HepG2 (cell line): ENCODE results near the gene DYNC2LI1. TPM values are rescaled to one million over a fixed set of nuclear protein-coding genes. Genes with fewer than 3 reads are reported as not detected.

ENCODE experiments used
- ATAC-seq: fragments of 200-7000 bp; cut with Tn5 transposase; 3 replicates; pipeline ENCODE4 v1.9.1; 2020; ENCODE audit warnings: mild to moderate bottlenecking, moderate library complexity
- BruUV-seq: library from RNA; stranded (reverse); fragments of 400-500 nt; replicated peaks from 2 replicates; lab custom pipeline; 2021; lab: Mats Ljungman, UMichigan
- CTCF ChIA-PET: fragments of 300-600 bp; formaldehyde crosslinking; extraction: SDS; loops from one replicate; lab custom pipeline; 2021; ENCODE audit warnings: low total read pairs, inconsistent platforms, low intra/inter-chr PET ratio; lab: Yijun Ruan, JAX
- POLR2A ChIA-PET: fragments of 350-600 bp; sonication (Branson Sonifier 250); formaldehyde crosslinking; loops from one replicate; lab custom pipeline; 2020; ENCODE audit warnings: antibody characterized with exemption, inconsistent platforms; lab: Yijun Ruan, JAX
- DNase-seq: peaks from one replicate; pipeline ENCODE4 v3.0.0-alpha.2; 2015; ENCODE audit warnings: low spot score
- FAIRE-seq: peaks from 3 replicates; lab custom pipeline; 2011; peaks lifted over from hg19 to GRCh38; lab: Jason Lieb, UNC
- H2AFZ ChIP-seq: one replicate; pipeline ENCODE4 v1.6.1; 2011; ENCODE audit warnings: low read length, inconsistent platforms
- H3K27ac ChIP-seq: fragments of 300-600 bp; 3 replicates; pipeline ENCODE4 v1.8.0; 2011; ENCODE audit warnings: mixed run types, mild to moderate bottlenecking, mixed read lengths, low read length, inconsistent platforms; ENCODE audit not compliant: insufficient read depth; ENCODE audit errors: extremely low read length
- H3K27me3 ChIP-seq, 2 experiments: fragments of 200-600 bp in 1 of 2; 2 replicates in 1 of 2; 3 replicates in 1 of 2; pipeline versions ENCODE4 v1.6.0 to v1.8.0; 2011; ENCODE audit warnings: low read length in 2 of 2, mild to moderate bottlenecking in 2 of 2, moderate library complexity in 2 of 2, inconsistent platforms in 1 of 2; ENCODE audit not compliant: insufficient read depth in 2 of 2, control insufficient read depth in 1 of 2
- H3K36me3 ChIP-seq, 2 experiments: fragments of 200-600 bp in 1 of 2; replicated peaks in 1 of 2; 2 replicates in 1 of 2; 3 replicates in 1 of 2; pipeline versions ENCODE4 v1.5.1 to v1.8.0; 2011; ENCODE audit warnings: low read length in 2 of 2, inconsistent platforms in 1 of 2; ENCODE audit not compliant: insufficient read depth in 2 of 2, control insufficient read depth in 1 of 2
- H3K4me1 ChIP-seq: 2 replicates; pipeline ENCODE4 v1.5.1; 2012; ENCODE audit warnings: low read length, inconsistent platforms; ENCODE audit not compliant: insufficient read depth
- H3K4me2 ChIP-seq: 2 replicates; pipeline ENCODE4 v1.6.0; 2011; ENCODE audit warnings: low read depth, low read length, inconsistent platforms
- H3K4me3 ChIP-seq, 3 experiments: fragments of 200-600 bp in 1 of 3; sonication (generic), shearing (Covaris generic) in 1 of 3; replicated peaks in 1 of 3; 2 replicates each; pipeline ENCODE4 v1.5.1; 2011 to 2016; ENCODE audit warnings: low read length in 3 of 3, inconsistent platforms in 2 of 3, low read depth in 2 of 3, mild to moderate bottlenecking in 2 of 3, control low read depth in 1 of 3, mixed read lengths in 1 of 3; ENCODE audit not compliant: insufficient read depth in 1 of 3
- H3K79me2 ChIP-seq: one replicate; pipeline ENCODE4 v1.6.1; 2011; ENCODE audit warnings: low read length, inconsistent platforms; ENCODE audit not compliant: insufficient read depth
- H3K9ac ChIP-seq: 2 replicates; pipeline ENCODE4 v1.6.0; 2011; ENCODE audit warnings: mild to moderate bottlenecking, low read depth, low read length, inconsistent platforms; ENCODE audit not compliant: insufficient read depth
- H3K9me3 ChIP-seq: 2 replicates; pipeline ENCODE4 v1.5.1; 2012; ENCODE audit warnings: mild to moderate bottlenecking, low read length
- H4K20me1 ChIP-seq: 2 replicates; pipeline ENCODE4 v1.6.0; 2011; ENCODE audit warnings: inconsistent platforms, mild to moderate bottlenecking, low read length, moderate library complexity; ENCODE audit not compliant: insufficient read depth
- ATF5 ChIP-seq: sonication (generic); formaldehyde crosslinking; IDR thresholded peaks from 2 replicates; pipeline ENCODE4 v1.4.0; 2020; ENCODE audit warnings: mild to moderate bottlenecking, low read depth, missing genetic modification reagents
- CBX5 ChIP-seq: sonication (generic); formaldehyde crosslinking; IDR thresholded peaks from 2 replicates; pipeline ENCODE4 v1.4.0; 2020; ENCODE audit warnings: missing genetic modification reagents, borderline replicate concordance
- CEBPG ChIP-seq: IDR thresholded peaks from 2 replicates; pipeline ENCODE4 v1.6.1; 2016
- FOXC1 ChIP-seq: sonication (generic); formaldehyde crosslinking; IDR thresholded peaks from 2 replicates; pipeline ENCODE4 v1.8.0; 2022; ENCODE audit warnings: mild to moderate bottlenecking, missing genetic modification reagents, borderline replicate concordance
- HHEX ChIP-seq: IDR thresholded peaks from 2 replicates; pipeline ENCODE4 v1.6.1; 2016; ENCODE audit warnings: control low read depth
- HMGA1 ChIP-seq: sonication (generic); formaldehyde crosslinking; conservative IDR thresholded peaks from 2 replicates; pipeline ENCODE4 v1.4.0; 2020; ENCODE audit warnings: missing genetic modification reagents
- PLRG1 ChIP-seq: fragments of 450-650 bp; conservative IDR thresholded peaks from 2 replicates; pipeline ENCODE4 v1.6.1; 2016
- TMF1 ChIP-seq: sonication (generic); formaldehyde crosslinking; IDR thresholded peaks from 2 replicates; pipeline ENCODE4 v1.8.1; 2022; ENCODE audit warnings: low read depth, missing genetic modification reagents
- ZFP36L2 ChIP-seq: sonication (generic); formaldehyde crosslinking; IDR thresholded peaks from 2 replicates; pipeline ENCODE4 v1.4.0; 2020; ENCODE audit warnings: missing genetic modification reagents
- ZGPAT ChIP-seq: IDR thresholded peaks from 2 replicates; pipeline ENCODE4 v1.6.1; 2016; ENCODE audit warnings: mild to moderate bottlenecking
- ZNF496 ChIP-seq: sonication (generic); formaldehyde crosslinking; IDR thresholded peaks from 2 replicates; pipeline ENCODE4 v1.8.1; 2023; ENCODE audit warnings: mild to moderate bottlenecking, moderate library complexity, missing genetic modification reagents; ENCODE audit not compliant: insufficient replicate concordance
- ZNF503 ChIP-seq: sonication (generic); formaldehyde crosslinking; IDR thresholded peaks from 2 replicates; pipeline ENCODE4 v1.4.0; 2020; ENCODE audit warnings: missing genetic modification reagents
- ZNF547 ChIP-seq: sonication (generic); formaldehyde crosslinking; IDR thresholded peaks from 2 replicates; pipeline ENCODE4 v1.5.1; 2020; ENCODE audit warnings: mild to moderate bottlenecking, missing genetic modification reagents
- ZNF607 ChIP-seq: sonication (generic); formaldehyde crosslinking; IDR thresholded peaks from 2 replicates; pipeline ENCODE4 v1.5.1; 2020; ENCODE audit warnings: missing genetic modification reagents, mild to moderate bottlenecking, borderline replicate concordance
- ZNF678 ChIP-seq: sonication (generic); formaldehyde crosslinking; IDR thresholded peaks from 2 replicates; pipeline ENCODE4 v1.4.0; 2020; ENCODE audit warnings: mild to moderate bottlenecking, missing genetic modification reagents
- ZNF687 ChIP-seq: sonication (generic); formaldehyde crosslinking; IDR thresholded peaks from 2 replicates; pipeline ENCODE4 v1.5.1; 2020; ENCODE audit warnings: mild to moderate bottlenecking, missing genetic modification reagents, moderate library complexity
- in situ Hi-C: cut with HindIII; loops from 2 replicates; pipeline ENCODE4 v1.10.0; 2017; ENCODE audit warnings: low pct_unique_long_range_greater_than_20kb; ENCODE audit not compliant: extremely low pct_ligation_motif_present
- intact Hi-C: fragments of 100-400 bp; cut with micrococcal nuclease; formaldehyde crosslinking; loops from one replicate; pipeline ENCODE4 v1.10.0; 2022; ENCODE audit not compliant: unreplicated experiment
- polyA plus RNA-seq, 8 experiments: library from polyadenylated mRNA; depleted of rRNA in 3 of 8; stranded (reverse) in 7 of 8; unstranded in 1 of 8; fragments of >200 nt; fragmentation: Illumina TruSeq in 4 of 8; extraction: Trizol in 4 of 8; gene quantifications; 2 replicates each; pipeline versions ENCODE4 v1.2.1 to v1.2.3, GENCODE V29; 2011 to 2016; ENCODE audit warnings: low read depth in 4 of 8, missing spikeins in 1 of 8, mixed read lengths in 1 of 8; ENCODE audit not compliant: insufficient read depth in 1 of 8
- total RNA-seq, 5 experiments: library from RNA; depleted of rRNA; stranded (reverse); fragments of >200 nt; fragmentation: Illumina TruSeq; extraction: Trizol; gene quantifications; 2 replicates each; pipeline ENCODE4 v1.2.3, GENCODE V29; 2016; ENCODE audit warnings: low read depth in 1 of 5

Gene DYNC2LI1
- total and polyA plus RNA-seq, 2 of the 13 experiments (the other 11 are each of a cell fraction or from before 2014, with no cell fraction given), result 16.9 to 23.2 TPM

GRCh38 chr2:43778233-43778632 lies 4.4 kb downstream of the DYNC2LI1 start (continued):
- no peak for TF ChIP-seq ZGPAT (CRISPR knock-in tag)
- TF ChIP-seq PLRG1, result no peak
- TF ChIP-seq ATF5 (CRISPR knock-in tag), result no peak
- TF ChIP-seq CBX5, result no peak
- TF ChIP-seq ZNF607, result no peak
- no peak for TF ChIP-seq HMGA1 (CRISPR knock-in tag)

- no peak overlapping the region for H2AFZ ChIP-seq
- H3K9me3 ChIP-seq, result no peaks in the 10 kb centered on the region
- H3K4me2 ChIP-seq, result no peak overlapping the region
- CTCF ChIA-PET, result no interaction called here
- FAIRE-seq (no peak), DNase-seq (no peak), ATAC-seq (no peak)
- H3K27me3 ChIP-seq, result no peaks in the 10 kb centered on the region
- peaks cover 0 to 2% of the 10 kb centered on the region in 2 experiments; a peak in 2 of 5 replicates for H3K36me3 ChIP-seq
- no peak for TF ChIP-seq ZNF503 (CRISPR knock-in tag)
- TF ChIP-seq TMF1, result no peak
- TF ChIP-seq ZNF678, result no peak
- TF ChIP-seq ZNF547, result no peak
- TF ChIP-seq ZFP36L2 (CRISPR knock-in tag), result no peak
- TF ChIP-seq FOXC1, result no peak
- no peak for TF ChIP-seq ZNF496
- no peak for TF ChIP-seq CEBPG (CRISPR knock-in tag)
- TF ChIP-seq HHEX, result no peak
- no peak for TF ChIP-seq ZNF687
- TF ChIP-seq, all 625 proteins: peak for 0
- Histone ChIP-seq H3K4me3 (no peak overlapping the region), H3K27ac (no peak overlapping the region), H4K20me1 (no peaks in the 10 kb centered on the region), H3K79me2 (no peaks in the 10 kb centered on the region), H3K4me1 (peaks cover 9% of the 10 kb centered on the region), H3K9ac (no peak overlapping the region)
- BruUV-seq, result no TSS peak
- intact Hi-C loops (no loop called here), in situ Hi-C loops (no loop called here)
- POLR2A ChIA-PET, result no interaction called here
These were observed 14.1 kb downstream of the DYNC2LI1 start for GRCh38 chr2:43787895-43788294.
